ENCODE data around the gene IFT43. TPM values are rescaled to one million over a fixed set of nuclear protein-coding genes. Genes with fewer than 3 reads are reported as not detected.

IFT43 gene
- total and polyA plus RNA-seq, 10 of the 15 experiments (the other 5 are each of a cell fraction or from before 2014, with no cell fraction given): 8.2 to 24.8 (median 14.0) TPM

DNA sequence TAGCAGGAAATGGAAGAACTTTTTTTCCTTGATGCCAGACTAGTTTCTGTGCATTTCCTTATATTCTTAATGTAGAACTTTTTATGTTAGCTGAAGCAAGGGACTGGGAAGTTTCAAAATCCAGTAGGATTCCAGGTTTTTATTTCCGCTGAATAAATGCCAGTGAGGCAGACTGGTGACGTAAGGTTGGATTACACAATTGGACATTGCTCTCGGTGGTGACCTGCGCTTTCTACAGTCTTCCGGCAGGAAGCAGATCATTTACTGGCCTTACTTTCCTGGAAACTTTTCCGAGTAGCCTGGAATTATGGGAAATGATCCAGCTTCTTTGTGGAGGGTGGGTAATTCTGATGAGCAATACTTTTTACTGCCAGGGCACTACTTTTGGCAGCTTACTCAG is 3.6 kb downstream of the IFT43 start:
- Histone ChIP-seq H3K9me3 (replicated peaks; ENCODE audit: control insufficient read depth, insufficient read depth, low read length) (no peaks in the 10 kb centered on the region), H3K4me3 (no peak overlapping the region), H3K4me1 (ENCODE audit: control insufficient read depth, insufficient read depth, low read length) (peaks cover 15% of the 10 kb centered on the region), H2AFZ (ENCODE audit: control insufficient read depth, low read depth, low read length) (no peak overlapping the region), H4K20me1 (ENCODE audit: control insufficient read depth, insufficient read depth) (no peaks in the 10 kb centered on the region), H3K27ac (ENCODE audit: control insufficient read depth, insufficient read depth) (no peak overlapping the region), H3K36me3 (ENCODE audit: control insufficient read depth in 2 of 2, insufficient read depth in 2 of 2, low read length in 1 of 2) (no peaks in the 10 kb centered on the region), H3K79me2 (ENCODE audit: control insufficient read depth, insufficient read depth, low read length) (peaks cover 1% of the 10 kb centered on the region; the same call in 1 of the 2 replicates), H3K9ac (ENCODE audit: control insufficient read depth, insufficient read depth, low read length) (no peak overlapping the region), H3K4me2 (ENCODE audit: control insufficient read depth, insufficient read depth) (no peak overlapping the region), H3K27me3 (replicated peaks in 1 of 2; ENCODE audit: control insufficient read depth in 2 of 2, insufficient read depth in 2 of 2, low read length in 1 of 2) (no peaks in the 10 kb centered on the region)
- ChIA-PET SMC1A (ENCODE audit: uncharacterized antibody, unreplicated experiment) (interaction anchor here (0.8 kb wide), 1 partner anchor 12 kb away, joined by 3 read pairs; no protein-coding TSS in a partner anchor), POLR2A (no interaction called here), RAD21 (ENCODE audit: unreplicated experiment) (interaction anchor here (1.6 kb wide), 1 partner anchor 8 kb away, joined by 3 read pairs; no protein-coding TSS in a partner anchor), CTCF (interaction anchor here (1.0 to 2.4 kb wide), 3 partner anchors 83 to 279 kb away, joined by 3 to 14 read pairs (median 5); no protein-coding TSS in a partner anchor)
- 92% methylated on average over 6 of the region's 6 CpGs for WGBS (ENCODE audit: insufficient coverage, insufficient replicate concordance, low lambda C conversion rate, missing lambda C conversion rate)
- ATAC-seq: no peak
- in situ Hi-C loops (cut with MboI): loop anchor here (10.0 kb wide), 1 partner anchor 414 kb away; the partner anchor contains the start of gene FLVCR2
- no TSS peak for BruUV-seq (replicated peaks)
- TF ChIP-seq, protein P1, sequence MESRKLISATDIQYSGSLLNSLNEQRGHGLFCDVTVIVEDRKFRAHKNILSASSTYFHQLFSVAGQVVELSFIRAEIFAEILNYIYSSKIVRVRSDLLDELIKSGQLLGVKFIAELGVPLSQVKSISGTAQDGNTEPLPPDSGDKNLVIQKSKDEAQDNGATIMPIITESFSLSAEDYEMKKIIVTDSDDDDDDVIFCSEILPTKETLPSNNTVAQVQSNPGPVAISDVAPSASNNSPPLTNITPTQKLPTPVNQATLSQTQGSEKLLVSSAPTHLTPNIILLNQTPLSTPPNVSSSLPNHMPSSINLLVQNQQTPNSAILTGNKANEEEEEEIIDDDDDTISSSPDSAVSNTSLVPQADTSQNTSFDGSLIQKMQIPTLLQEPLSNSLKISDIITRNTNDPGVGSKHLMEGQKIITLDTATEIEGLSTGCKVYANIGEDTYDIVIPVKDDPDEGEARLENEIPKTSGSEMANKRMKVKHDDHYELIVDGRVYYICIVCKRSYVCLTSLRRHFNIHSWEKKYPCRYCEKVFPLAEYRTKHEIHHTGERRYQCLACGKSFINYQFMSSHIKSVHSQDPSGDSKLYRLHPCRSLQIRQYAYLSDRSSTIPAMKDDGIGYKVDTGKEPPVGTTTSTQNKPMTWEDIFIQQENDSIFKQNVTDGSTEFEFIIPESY (IDR thresholded peaks at IDR 0.05): no peak
- no peak for TF ChIP-seq BMI1 (IDR thresholded peaks at IDR 0.05; ENCODE audit: borderline replicate concordance)
- TF ChIP-seq DPF2 (IDR thresholded peaks at IDR 0.05): no peak
- TF ChIP-seq BRCA1 (IDR thresholded peaks at IDR 0.05; ENCODE audit: low read depth, low read length): no peak
- TF ChIP-seq NFYA (IDR thresholded peaks at IDR 0.05; ENCODE audit: borderline replicate concordance, low read depth, low read length): no peak
- no peak for TF ChIP-seq POLR2A (IDR thresholded peaks at IDR 0.05; ENCODE audit: low read depth, low read length)
- TF ChIP-seq KLF5 (IDR thresholded peaks at IDR 0.05; ENCODE audit: partially characterized antibody): no peak
- intact Hi-C loops (cut with micrococcal nuclease; ENCODE audit: unreplicated experiment): loop anchor here (10.0 kb wide), 1 partner anchor 414 kb away; the partner anchor contains the start of gene FLVCR2
- DNase-seq (ENCODE audit: low read depth, low spot score): no peak
- no peak for FAIRE-seq
